BE2C (cell line): ENCODE measurements around the gene KCNQ2.

Experiments used
- DNase-seq: peaks from one replicate; pipeline ENCODE4 v3.0.0-alpha.2; 2020
- H3K27me3 ChIP-seq: fragments of 250-450 bp; sonication (Bioruptor Pico); 2 replicates; pipeline ENCODE4 v1.5.1; 2020; ENCODE audit warnings: mild to moderate bottlenecking
- H3K36me3 ChIP-seq: fragments of 250-450 bp; sonication (Bioruptor Pico); 2 replicates; pipeline ENCODE4 v1.5.1; 2020; ENCODE audit warnings: mild to moderate bottlenecking
- H3K4me1 ChIP-seq: fragments of 250-450 bp; sonication (Bioruptor Pico); 2 replicates; pipeline ENCODE4 v1.5.1; 2020
- H3K4me3 ChIP-seq: 2 replicates; pipeline ENCODE4 v1.5.1; 2011; ENCODE audit warnings: low read depth, low read length
- H3K9me3 ChIP-seq: fragments of 250-450 bp; sonication (Bioruptor Pico); 2 replicates; pipeline ENCODE4 v1.5.1; 2020
- TF ChIP-seq, protein P1 (sequence below): IDR thresholded peaks from 2 replicates; pipeline ENCODE4 v1.5.1; 2012; ENCODE audit warnings: mild to moderate bottlenecking, low read depth, low read length

The KCNQ2 gene

DNA sequence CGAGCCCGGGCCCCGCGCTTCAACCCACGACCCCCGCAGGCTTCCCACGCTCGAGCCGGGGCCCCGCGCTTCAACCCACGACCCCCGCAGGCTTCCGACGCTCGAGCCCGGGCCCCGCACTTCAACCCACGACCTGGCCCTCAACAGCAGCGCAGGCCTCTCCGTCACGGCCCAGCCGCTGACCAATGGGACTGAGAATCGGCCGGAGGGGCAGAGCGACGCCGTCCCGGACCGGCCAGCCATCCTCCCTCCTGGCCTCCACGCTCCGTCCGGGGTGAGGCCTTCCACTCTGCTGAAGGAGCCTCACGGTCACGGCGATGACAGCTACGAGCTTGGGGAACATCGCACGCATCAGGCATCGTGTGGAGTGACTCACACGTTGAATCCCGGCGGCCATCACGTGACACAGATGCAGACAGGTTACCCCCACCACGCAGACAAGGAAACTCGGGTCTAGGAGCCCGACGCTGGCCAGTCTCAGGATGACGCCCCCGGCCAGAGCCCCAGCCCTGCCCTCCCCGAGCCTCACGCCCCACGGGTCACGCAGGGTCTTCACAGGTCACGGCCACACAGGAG lies 6.1 kb downstream of the KCNQ2 start:
- Histone ChIP-seq H3K4me1 (peaks cover 7% of the 10 kb centered on the region; the same call in 1 of the 2 replicates), H3K4me3 (no peak overlapping the region), H3K36me3 (no peaks in the 10 kb centered on the region), H3K9me3 (no peaks in the 10 kb centered on the region), H3K27me3 (peaks cover 12% of the 10 kb centered on the region)
- DNase-seq: no peak
- TF ChIP-seq, protein P1, sequence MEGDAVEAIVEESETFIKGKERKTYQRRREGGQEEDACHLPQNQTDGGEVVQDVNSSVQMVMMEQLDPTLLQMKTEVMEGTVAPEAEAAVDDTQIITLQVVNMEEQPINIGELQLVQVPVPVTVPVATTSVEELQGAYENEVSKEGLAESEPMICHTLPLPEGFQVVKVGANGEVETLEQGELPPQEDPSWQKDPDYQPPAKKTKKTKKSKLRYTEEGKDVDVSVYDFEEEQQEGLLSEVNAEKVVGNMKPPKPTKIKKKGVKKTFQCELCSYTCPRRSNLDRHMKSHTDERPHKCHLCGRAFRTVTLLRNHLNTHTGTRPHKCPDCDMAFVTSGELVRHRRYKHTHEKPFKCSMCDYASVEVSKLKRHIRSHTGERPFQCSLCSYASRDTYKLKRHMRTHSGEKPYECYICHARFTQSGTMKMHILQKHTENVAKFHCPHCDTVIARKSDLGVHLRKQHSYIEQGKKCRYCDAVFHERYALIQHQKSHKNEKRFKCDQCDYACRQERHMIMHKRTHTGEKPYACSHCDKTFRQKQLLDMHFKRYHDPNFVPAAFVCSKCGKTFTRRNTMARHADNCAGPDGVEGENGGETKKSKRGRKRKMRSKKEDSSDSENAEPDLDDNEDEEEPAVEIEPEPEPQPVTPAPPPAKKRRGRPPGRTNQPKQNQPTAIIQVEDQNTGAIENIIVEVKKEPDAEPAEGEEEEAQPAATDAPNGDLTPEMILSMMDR: no peak

DNA sequence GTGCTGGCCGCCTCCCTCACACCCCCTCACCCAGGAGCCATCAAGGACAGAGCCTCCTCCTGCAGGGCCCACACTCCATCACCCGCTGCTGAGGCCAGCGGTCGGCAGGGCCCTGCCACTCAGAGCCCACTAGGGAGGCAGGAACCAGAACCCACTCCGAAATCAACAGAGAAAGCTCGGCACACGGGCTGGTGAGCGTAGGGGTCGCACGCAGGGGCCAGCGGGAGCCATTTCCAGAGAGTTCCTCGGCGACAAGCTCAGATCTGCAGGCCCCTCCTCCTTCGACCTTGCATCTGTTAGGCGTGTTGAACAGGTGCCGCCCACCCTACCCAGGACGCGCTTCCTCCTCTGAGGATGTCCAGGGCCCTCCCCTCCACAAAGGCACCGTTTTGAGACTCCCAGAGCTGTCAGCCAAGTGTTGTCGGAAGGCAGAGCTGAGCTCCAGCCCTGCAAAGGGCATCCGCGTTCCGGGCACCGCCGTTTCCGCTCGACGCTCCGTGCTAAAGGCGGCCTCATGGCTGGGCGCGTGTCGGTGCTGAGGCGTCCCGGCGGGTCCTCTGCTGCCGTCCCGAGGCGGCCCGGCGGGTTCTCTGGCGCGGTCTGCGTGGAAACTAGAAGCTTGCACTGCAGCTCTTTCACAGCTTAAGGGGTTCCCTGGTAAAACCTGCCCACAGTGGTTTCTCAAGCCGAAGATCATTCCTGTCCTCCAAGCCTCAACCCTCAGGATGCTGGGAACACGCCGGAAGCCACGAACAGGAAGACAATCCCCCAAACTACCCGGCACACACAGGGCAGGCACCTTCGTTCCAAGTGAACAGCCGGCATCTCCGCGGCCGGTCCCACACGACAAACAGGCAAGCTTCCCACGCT lies 6.8 kb downstream of the KCNQ2 start:
- peaks cover 9% of the 10 kb centered on the region for H3K27me3 ChIP-seq
- H3K4me1 ChIP-seq: 0 out of 2 replicates have a peak, but pooled peaks cover 3% of the 10 kb centered on the region

DNA sequence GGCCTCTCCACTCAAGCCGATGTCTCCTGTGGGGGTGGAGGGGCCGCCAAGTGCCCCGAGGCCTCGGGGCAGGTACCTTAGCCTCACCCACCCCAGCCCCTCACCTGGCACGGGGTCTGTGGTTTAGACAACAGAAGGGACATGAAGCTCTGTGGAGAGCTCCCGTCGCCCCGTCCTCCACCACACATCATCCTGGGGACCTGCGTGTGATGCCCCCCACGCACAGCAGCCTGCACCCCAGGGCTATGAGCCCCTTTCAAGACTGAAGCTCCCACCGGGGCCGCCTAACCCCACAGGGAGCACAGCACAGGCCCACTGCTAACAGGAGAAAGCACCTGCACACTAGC lies 8.2 kb downstream of the KCNQ2 start:
- H3K4me1 ChIP-seq: 0 out of 2 replicates have a peak, but pooled peaks cover 3% of the 10 kb centered on the region
- H3K36me3 ChIP-seq: no peaks in the 10 kb centered on the region
- peaks cover 4% of the 10 kb centered on the region; the same call in 1 of the 2 replicates for H3K27me3 ChIP-seq
- TF ChIP-seq, protein P1: no peak
- no peaks in the 10 kb centered on the region for H3K9me3 ChIP-seq
- DNase-seq: no peak
- H3K4me3 ChIP-seq: no peak overlapping the region

More for the DNA sequence above, 6.8 kb downstream of the KCNQ2 start:
- Histone ChIP-seq H3K36me3 (no peaks in the 10 kb centered on the region), H3K9me3 (no peaks in the 10 kb centered on the region), H3K4me3 (no peak overlapping the region)
- DNase-seq: no peak
- TF ChIP-seq, protein P1: no peak

DNA sequence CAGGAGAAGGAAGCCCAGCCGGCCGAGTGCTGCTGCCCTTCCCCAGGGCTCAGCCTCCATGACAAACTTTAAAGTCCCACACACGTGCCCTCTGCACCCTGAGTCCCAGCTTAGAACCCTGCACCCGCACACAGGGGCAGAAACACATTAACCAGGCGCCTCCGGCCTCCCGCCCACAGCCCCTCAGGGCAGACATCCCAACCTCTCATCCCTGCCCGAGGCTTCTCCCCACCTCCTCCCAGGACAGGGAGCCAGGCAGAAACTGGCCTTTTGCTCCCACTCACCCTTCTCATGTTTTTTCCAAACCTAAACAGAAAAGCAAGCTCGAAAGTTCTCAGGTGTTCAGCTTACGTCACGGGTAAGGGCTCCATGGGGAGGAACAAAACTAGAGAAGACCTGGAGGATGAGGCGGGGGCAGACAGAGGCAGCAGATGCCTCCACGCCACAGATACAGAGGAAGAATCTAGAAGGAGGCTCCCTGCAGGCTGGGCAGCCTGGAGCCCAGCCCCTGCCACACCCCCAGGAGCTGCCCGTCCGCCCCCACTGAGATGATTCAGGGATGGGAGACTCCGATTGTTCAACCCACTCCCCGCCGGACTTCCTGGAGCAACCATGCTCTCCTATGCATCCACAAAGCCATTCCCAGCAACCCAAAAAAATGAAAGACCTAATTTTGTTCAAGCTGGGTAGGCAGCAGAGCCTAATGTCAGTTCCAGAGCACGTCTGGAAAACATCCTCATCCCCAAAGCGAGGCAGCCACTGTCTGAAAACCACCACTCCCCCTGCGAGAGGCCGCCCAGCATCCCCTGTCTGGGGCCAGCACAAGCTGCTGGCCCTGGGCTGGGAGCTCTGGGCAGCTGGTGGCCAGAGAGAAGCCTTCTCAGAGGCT lies 8.8 kb downstream of the KCNQ2 start:
- Histone ChIP-seq H3K27me3 (peaks cover 4% of the 10 kb centered on the region; the same call in 1 of the 2 replicates), H3K9me3 (no peaks in the 10 kb centered on the region), H3K4me1 (0 out of 2 replicates have a peak, but pooled peaks cover 3% of the 10 kb centered on the region), H3K4me3 (no peak overlapping the region), H3K36me3 (no peaks in the 10 kb centered on the region)
- DNase-seq: no peak
- TF ChIP-seq, protein P1: no peak

DNA sequence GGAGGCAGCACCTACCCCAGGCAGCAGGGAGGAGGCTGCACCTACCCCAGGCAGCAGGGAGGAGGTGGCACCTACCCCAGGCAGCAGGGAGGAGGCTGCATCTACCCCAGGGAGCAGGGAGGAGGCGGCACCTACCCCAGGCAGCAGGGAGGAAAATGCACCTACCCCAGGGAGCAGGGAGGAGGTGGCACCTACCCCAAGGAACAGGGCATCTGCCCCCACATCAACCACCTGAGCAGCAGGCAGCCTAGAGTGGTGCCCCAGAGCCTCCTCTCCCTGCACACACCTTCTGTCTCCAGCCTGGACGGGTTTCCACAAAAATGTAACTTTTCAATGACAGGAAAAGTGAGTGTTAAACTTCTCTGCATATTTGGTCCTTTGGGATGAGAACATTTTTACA lies 10.2 kb downstream of the KCNQ2 start:
- Histone ChIP-seq H3K4me1 (peaks cover 8% of the 10 kb centered on the region), H3K9me3 (no peaks in the 10 kb centered on the region), H3K4me3 (no peak overlapping the region), H3K36me3 (no peaks in the 10 kb centered on the region), H3K27me3 (peaks cover 4% of the 10 kb centered on the region; the same call in 1 of the 2 replicates)
- TF ChIP-seq, protein P1: no peak
- no peak for DNase-seq
